Lung (tissue), 12 donors: ENCODE data around the gene SLC5A6. TPM values are rescaled to one million over a fixed set of nuclear protein-coding genes. Genes with fewer than 3 reads are reported as not detected.

Experiments used
- ATAC-seq: fragments of 200-7000 bp; cut with Tn5 transposase; one replicate; pipeline ENCODE4 v1.9.1; 2020; ENCODE audit warnings: moderate number of reproducible peaks; ENCODE audit not compliant: insufficient read depth, low FRiP score
- DNase-seq, 3 donors: peaks; one replicate each; pipeline ENCODE4 v3.0.0-alpha.2; 2013 to 2017
- H3K27ac ChIP-seq, 2 donors: one replicate each; pipeline ENCODE4 v1.5.1; 2013; ENCODE audit warnings: mild to moderate bottlenecking in 2 of 2, moderate library complexity in 2 of 2, control low read depth in 1 of 2, inconsistent platforms in 1 of 2, low read depth in 1 of 2, low read length in 1 of 2
- H3K27me3 ChIP-seq, 3 donors: one replicate each; pipeline ENCODE4 v1.5.1; 2013; ENCODE audit warnings: low read length in 2 of 3; ENCODE audit not compliant: control insufficient read depth in 3 of 3, insufficient read depth in 3 of 3
- H3K36me3 ChIP-seq, 4 donors: one replicate each; pipeline ENCODE4 v1.5.1; 2013; ENCODE audit warnings: low read length in 4 of 4, mild to moderate bottlenecking in 1 of 4, moderate library complexity in 1 of 4; ENCODE audit not compliant: control insufficient read depth in 4 of 4, insufficient read depth in 4 of 4
- H3K4me1 ChIP-seq, 5 donors: one replicate each; pipeline ENCODE4 v1.5.1; 2013; ENCODE audit warnings: low read length in 5 of 5, mild to moderate bottlenecking in 2 of 5, moderate library complexity in 1 of 5; ENCODE audit not compliant: control insufficient read depth in 5 of 5, insufficient read depth in 5 of 5
- H3K4me3 ChIP-seq: one replicate; pipeline ENCODE4 v1.5.1; 2013; ENCODE audit warnings: mild to moderate bottlenecking, control low read depth, moderate library complexity
- H3K9ac ChIP-seq, 2 donors: one replicate each; pipeline ENCODE4 v1.5.1; 2013; ENCODE audit warnings: low read length in 2 of 2, control low read depth in 1 of 2; ENCODE audit not compliant: insufficient read depth in 1 of 2
- H3K9me3 ChIP-seq, 4 donors: one replicate each; pipeline ENCODE4 v1.5.1; 2013; ENCODE audit warnings: low read length in 3 of 4, mild to moderate bottlenecking in 1 of 4, moderate library complexity in 1 of 4; ENCODE audit not compliant: control insufficient read depth in 4 of 4, insufficient read depth in 3 of 4
- CTCF ChIP-seq: IDR thresholded peaks from 2 replicates; pipeline ENCODE4 v1.5.1; 2012; ENCODE audit warnings: mild to moderate bottlenecking; ENCODE audit errors: control extremely low read depth, extremely low read depth
- WGBS, 2 donors: extraction: QIAGEN DNeasy Blood & Tissue Kit; methylation state at CpG; one replicate each; pipeline ENCODE4 v1.1.7; 2013; 5-methylcytosine and 5-hydroxymethylcytosine counted together
- polyA plus RNA-seq, 2 donors: library from polyadenylated mRNA; stranded (reverse); fragments of 200-250 nt; gene quantifications; one replicate each; pipeline ENCODE4 v1.2.1, GENCODE V29; 2013
- total RNA-seq, 2 donors: library from RNA; depleted of rRNA in 1 of 2; stranded (reverse); fragments of >200 nt in 1 of 2; gene quantifications; one replicate each; pipeline ENCODE4 v1.2.1, GENCODE V29; 2014 to 2021
- donor health status: control.
- donor health status: control.
- donor health status: Bipolar disorder and iron deficiency.
- donor health status: healthy.
- donor health status: DM: yes; HTN: yes; CAD: no.

SLC5A6 gene
- total and polyA plus RNA-seq, 4 donors = 12.1 to 33.1 (median 23.9) TPM

DNA sequence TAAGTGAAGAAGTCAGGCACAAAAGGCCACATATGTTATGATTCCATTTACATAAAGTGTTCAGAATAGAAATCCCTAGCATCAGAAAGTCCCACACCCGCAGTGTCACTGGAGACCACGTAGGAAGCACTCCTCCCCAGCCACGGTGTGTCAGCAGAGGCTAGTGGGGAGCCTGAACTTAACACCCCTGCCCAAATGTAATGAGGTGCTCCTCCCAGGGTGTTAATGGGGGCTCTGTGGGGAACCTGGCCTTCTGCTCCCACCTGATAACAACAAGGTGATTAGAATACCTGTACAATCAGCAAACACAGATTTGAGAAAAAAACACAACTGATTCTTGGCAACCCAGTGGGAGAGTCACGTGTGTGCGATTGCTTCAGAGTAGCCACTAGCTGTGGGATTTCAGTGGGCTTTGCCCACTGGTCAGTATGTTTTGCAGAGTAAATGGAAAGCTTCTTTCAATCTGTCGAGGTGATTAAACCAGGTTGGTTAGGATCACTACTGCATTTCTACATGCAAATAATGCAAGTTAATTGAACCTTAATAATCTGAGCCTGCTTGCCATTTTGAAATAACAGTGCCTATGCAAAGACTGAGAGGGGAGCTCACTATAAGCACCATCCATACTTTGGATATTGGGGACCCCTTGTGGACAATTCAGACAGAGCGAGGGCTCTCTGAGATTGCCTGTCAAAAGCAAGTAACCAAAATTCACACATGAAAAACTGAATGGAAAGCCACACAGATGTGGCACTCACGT lies 20.8 kb downstream of the SLC5A6 start:
- 41 to 45% methylated on average over 8 of the region's 8 CpGs for WGBS, 2 donors
- Histone ChIP-seq H3K9ac (no peak overlapping the region), H3K4me1 (no peaks in the 10 kb centered on the region), H3K4me3 (no peak overlapping the region), H3K36me3 (no peaks in the 10 kb centered on the region), H3K9me3 (no peaks in the 10 kb centered on the region), H3K27ac (no peak overlapping the region), H3K27me3 (peaks cover 0 to 2% (median 0%) of the 10 kb centered on the region in 3 donors)
- TF ChIP-seq CTCF = peak; percentile 52
- ATAC-seq (no peak), DNase-seq (peak; percentile 61 to 77 (median 76))

DNA sequence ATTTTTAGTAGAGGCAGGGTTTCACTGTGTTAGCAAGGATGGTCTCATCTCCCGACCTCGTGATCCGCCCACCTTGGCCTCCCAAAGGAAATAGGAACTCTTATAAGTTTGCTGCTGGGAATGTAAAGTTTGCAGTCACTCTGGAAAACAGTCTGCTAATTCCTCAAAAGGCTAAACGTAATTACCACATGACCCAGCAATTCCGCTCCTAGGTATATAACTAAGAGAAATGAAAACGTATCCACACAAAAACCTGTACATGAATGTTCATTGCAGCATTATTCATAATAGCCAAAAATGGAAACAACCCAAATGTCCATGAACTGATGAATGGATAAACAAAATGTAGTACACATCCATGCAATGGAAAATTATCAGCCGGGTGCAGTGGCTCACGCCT lies 22.1 kb downstream of the SLC5A6 start:
- H3K27me3 ChIP-seq = peaks cover 0 to 2% (median 1%) of the 10 kb centered on the region in 3 donors
- no peak for ATAC-seq
- no peak overlapping the region for H3K27ac ChIP-seq
- peaks cover 0 to 6% (median 0%) of the 10 kb centered on the region in 5 donors for H3K4me1 ChIP-seq
- no peak for DNase-seq
- 89 to 94% methylated on average over 8 of the region's 8 CpGs for WGBS, 2 donors
- H3K4me3 ChIP-seq = no peak overlapping the region
- no peaks in the 10 kb centered on the region for H3K9me3 ChIP-seq
- TF ChIP-seq CTCF = no peak
- no peaks in the 10 kb centered on the region for H3K36me3 ChIP-seq
- H3K9ac ChIP-seq = no peak overlapping the region

GRCh38 chr2:27186613-27187345 lies 25.3 kb downstream of the SLC5A6 start:
- ATAC-seq = no peak

More at GRCh38 chr2:27186613-27187345, 25.3 kb downstream of the SLC5A6 start:
- 71% methylated on average over 6 of the region's 6 CpGs for WGBS, 2 donors
- Histone ChIP-seq H3K36me3 (no peaks in the 10 kb centered on the region), H3K4me1 (peaks cover 0 to 7% (median 2%) of the 10 kb centered on the region in 5 donors), H3K27ac (no peak overlapping the region), H3K9me3 (no peaks in the 10 kb centered on the region), H3K4me3 (no peak overlapping the region), H3K27me3 (peaks cover 0 to 2% (median 2%) of the 10 kb centered on the region in 3 donors), H3K9ac (no peak overlapping the region)
- DNase-seq = no peak
- TF ChIP-seq CTCF = no peak
